ENCODE data around the gene SLC9A5. TPM values are rescaled to one million over a fixed set of nuclear protein-coding genes. Genes with fewer than 3 reads are reported as not detected.

SLC9A5 gene
- polyA plus RNA-seq, 3 donors: 1.0 TPM; not detected in 2

DNA sequence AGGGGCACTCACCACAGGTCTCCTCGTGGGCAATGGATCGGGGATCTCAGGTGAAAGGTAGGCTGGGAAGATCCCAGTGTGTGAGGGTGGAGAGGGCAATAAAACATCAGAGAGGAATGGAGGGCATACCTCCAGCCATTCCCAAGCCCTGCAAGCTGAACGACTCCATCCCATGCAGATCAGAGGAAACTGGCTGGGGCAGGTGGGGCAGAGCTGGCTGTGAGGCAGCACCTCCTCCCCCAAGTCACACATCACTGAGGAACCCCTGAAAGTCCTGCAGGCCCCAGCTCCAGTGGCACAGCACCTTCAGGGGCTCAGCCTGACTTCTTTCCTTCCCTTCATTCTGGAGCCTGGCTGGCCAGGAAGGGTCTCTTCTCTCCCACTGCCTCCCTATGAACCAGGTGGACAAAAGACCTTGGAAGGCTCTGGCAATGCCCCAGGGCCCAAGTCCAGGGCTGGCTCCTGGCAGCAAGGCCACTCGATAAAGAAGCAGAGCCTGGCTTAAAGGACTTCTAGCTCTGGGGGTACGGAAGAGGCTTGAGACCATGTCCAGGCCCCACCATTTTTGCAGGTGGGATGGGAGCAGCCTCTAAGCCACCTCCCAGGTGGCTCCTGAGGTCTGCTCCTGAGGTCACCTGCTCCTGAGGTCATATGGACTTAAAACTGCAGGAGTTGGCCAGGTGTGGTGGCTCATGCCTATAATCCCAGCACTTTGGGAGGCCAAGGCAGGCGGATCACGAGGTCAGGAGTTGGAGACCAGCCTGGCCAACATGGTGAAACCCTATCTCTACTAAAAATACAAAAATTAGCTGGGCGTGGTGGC, 35.4 kb upstream of the SLC9A5 start:
- intact Hi-C loops (cut with micrococcal nuclease): no loop called here
- Histone ChIP-seq H4K20me1 (ENCODE audit: insufficient read depth, low read length) (no peaks in the 10 kb centered on the region), H3K4me3 (replicated peaks in 1 of 3; ENCODE audit: low read depth in 2 of 3, low read length in 3 of 3) (no peak overlapping the region), H3K79me2 (ENCODE audit: insufficient read depth, low read length) (no peaks in the 10 kb centered on the region), H3K36me3 (replicated peaks in 1 of 2; ENCODE audit: control insufficient read depth in 1 of 2, insufficient read depth in 2 of 2, low read length in 2 of 2) (no peaks in the 10 kb centered on the region), H2AFZ (ENCODE audit: insufficient read depth, low read depth, low read length, poor library complexity, severe bottlenecking) (no peak overlapping the region), H3K27me3 (ENCODE audit: control insufficient read depth in 2 of 2, insufficient read depth in 2 of 2, low read length in 2 of 2) (no peaks in the 10 kb centered on the region), H3K9me3 (replicated peaks in 1 of 2; ENCODE audit: control insufficient read depth in 1 of 2, insufficient read depth in 1 of 2, low read length in 2 of 2) (no peaks in the 10 kb centered on the region), H3K4me1 (ENCODE audit: control insufficient read depth in 1 of 2, insufficient read depth in 2 of 2, low read length in 2 of 2) (peaks cover 19 to 21% of the 10 kb centered on the region in 2 donors), H3K4me2 (replicated peaks; ENCODE audit: extremely low read depth, low read length, poor library complexity, severe bottlenecking) (no peak overlapping the region), H3K27ac (ENCODE audit: low read depth in 1 of 2, low read length in 2 of 2) (no peak overlapping the region), H3K9ac (ENCODE audit: insufficient read depth, low read length, poor library complexity, severe bottlenecking) (no peak overlapping the region)
- TF ChIP-seq, protein P1, sequence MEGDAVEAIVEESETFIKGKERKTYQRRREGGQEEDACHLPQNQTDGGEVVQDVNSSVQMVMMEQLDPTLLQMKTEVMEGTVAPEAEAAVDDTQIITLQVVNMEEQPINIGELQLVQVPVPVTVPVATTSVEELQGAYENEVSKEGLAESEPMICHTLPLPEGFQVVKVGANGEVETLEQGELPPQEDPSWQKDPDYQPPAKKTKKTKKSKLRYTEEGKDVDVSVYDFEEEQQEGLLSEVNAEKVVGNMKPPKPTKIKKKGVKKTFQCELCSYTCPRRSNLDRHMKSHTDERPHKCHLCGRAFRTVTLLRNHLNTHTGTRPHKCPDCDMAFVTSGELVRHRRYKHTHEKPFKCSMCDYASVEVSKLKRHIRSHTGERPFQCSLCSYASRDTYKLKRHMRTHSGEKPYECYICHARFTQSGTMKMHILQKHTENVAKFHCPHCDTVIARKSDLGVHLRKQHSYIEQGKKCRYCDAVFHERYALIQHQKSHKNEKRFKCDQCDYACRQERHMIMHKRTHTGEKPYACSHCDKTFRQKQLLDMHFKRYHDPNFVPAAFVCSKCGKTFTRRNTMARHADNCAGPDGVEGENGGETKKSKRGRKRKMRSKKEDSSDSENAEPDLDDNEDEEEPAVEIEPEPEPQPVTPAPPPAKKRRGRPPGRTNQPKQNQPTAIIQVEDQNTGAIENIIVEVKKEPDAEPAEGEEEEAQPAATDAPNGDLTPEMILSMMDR (IDR thresholded peaks at IDR 0.05): no peak
- no peak for DNase-seq
- WGBS (ENCODE audit: insufficient coverage): 90% methylated on average over 3 of the region's 8 CpGs
- Mint-ChIP-seq H3K9me3 (no peaks in the 10 kb centered on the region), H3K27ac (peak overlapping the region in 1 of 7 donors; percentile 59), H3K27me3 (ENCODE audit: low read depth in 3 of 3) (peaks cover 0 to 11% (median 7%) of the 10 kb centered on the region in 3 donors), H3K4me1 (peaks cover 32% of the 10 kb centered on the region), H3K36me3 (peaks cover 6 to 7% of the 10 kb centered on the region in 2 donors), H3K4me3 (no peak overlapping the region)

DNA sequence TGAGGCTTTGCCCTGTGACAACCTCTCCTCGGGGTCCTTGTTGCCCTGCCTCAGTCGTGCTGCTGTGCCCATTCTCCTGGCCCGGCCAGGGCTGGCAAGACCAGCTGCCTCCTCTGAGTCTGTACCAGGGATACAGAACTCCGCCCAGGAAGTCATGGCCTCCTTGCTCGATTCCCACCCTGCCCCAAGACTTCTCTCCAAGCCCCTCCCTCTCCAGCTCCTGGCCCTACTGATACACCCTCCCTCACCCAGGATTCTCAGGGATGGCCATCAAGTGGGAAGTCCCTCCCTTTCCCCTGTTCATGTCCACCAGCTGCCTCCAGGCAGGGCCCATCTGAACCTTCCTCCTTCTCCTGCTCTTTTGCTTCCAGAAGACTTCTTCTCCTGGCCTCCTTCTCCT, 33.1 kb upstream of the SLC9A5 start:
- H3K4me3 ChIP-seq (replicated peaks in 1 of 3; ENCODE audit: low read depth in 2 of 3, low read length in 3 of 3): no peak overlapping the region
- Mint-ChIP-seq H3K4me1 (peaks cover 32% of the 10 kb centered on the region), H3K27ac (peak overlapping the region in 2 of 7 donors; percentile 35 to 53), H3K9me3 (peaks cover 0 to 2% (median 0%) of the 10 kb centered on the region in 7 donors), H3K36me3 (peaks cover 6 to 9% of the 10 kb centered on the region in 2 donors), H3K27me3 (ENCODE audit: low read depth in 3 of 3) (peaks cover 0 to 6% (median 5%) of the 10 kb centered on the region in 3 donors), H3K4me3 (no peak overlapping the region)
- H3K9me3 ChIP-seq (replicated peaks in 1 of 2; ENCODE audit: control insufficient read depth in 1 of 2, insufficient read depth in 1 of 2, low read length in 2 of 2): no peaks in the 10 kb centered on the region
- H3K9ac ChIP-seq (ENCODE audit: insufficient read depth, low read length, poor library complexity, severe bottlenecking): no peak overlapping the region
- no peaks in the 10 kb centered on the region for H3K36me3 ChIP-seq (replicated peaks in 1 of 2; ENCODE audit: control insufficient read depth in 1 of 2, insufficient read depth in 2 of 2, low read length in 2 of 2)
- intact Hi-C loops (cut with micrococcal nuclease): no loop called here
- no peak overlapping the region for H3K4me2 ChIP-seq (replicated peaks; ENCODE audit: extremely low read depth, low read length, poor library complexity, severe bottlenecking)
- H3K27me3 ChIP-seq (ENCODE audit: control insufficient read depth in 2 of 2, insufficient read depth in 2 of 2, low read length in 2 of 2): no peaks in the 10 kb centered on the region
- TF ChIP-seq, protein P1 (IDR thresholded peaks at IDR 0.05): no peak
- no peak for DNase-seq
- WGBS (ENCODE audit: insufficient coverage): 70% methylated on average over 4 of the region's 5 CpGs
- no peak overlapping the region for H3K27ac ChIP-seq (ENCODE audit: low read depth in 1 of 2, low read length in 2 of 2)
- no peaks in the 10 kb centered on the region for H4K20me1 ChIP-seq (ENCODE audit: insufficient read depth, low read length)
- peaks cover 19 to 21% of the 10 kb centered on the region in 2 donors for H3K4me1 ChIP-seq (ENCODE audit: control insufficient read depth in 1 of 2, insufficient read depth in 2 of 2, low read length in 2 of 2)
- no peaks in the 10 kb centered on the region for H3K79me2 ChIP-seq (ENCODE audit: insufficient read depth, low read length)
- no peak overlapping the region for H2AFZ ChIP-seq (ENCODE audit: insufficient read depth, low read depth, low read length, poor library complexity, severe bottlenecking)
